SK-N-SH treated with all-trans-retinoic acid at 6 μM for 48 hours (cell line): Measurements from ENCODE around the gene STARD9.

ENCODE experiments used
- ATAC-seq: fragments of 200-7000 bp; cut with Tn5 transposase; 3 replicates; pipeline ENCODE4 v1.9.1; 2020; ENCODE audit warnings: mild to moderate bottlenecking, moderate library complexity
- ARNTL ChIP-seq: fragments of 450-650 bp; formaldehyde crosslinking; IDR thresholded peaks from 2 replicates; pipeline ENCODE4 v1.5.0; 2020; ENCODE audit warnings: low read depth, mild to moderate bottlenecking, moderate library complexity, borderline replicate concordance
- BACH2 ChIP-seq: fragments of 250-450 bp; sonication (Bioruptor Pico); IDR thresholded peaks from 2 replicates; pipeline ENCODE4 v1.9.0; 2021; ENCODE audit warnings: mild to moderate bottlenecking, borderline replicate concordance
- CREB5 ChIP-seq: fragments of 250-450 bp; sonication (Bioruptor Pico); IDR thresholded peaks from 2 replicates; pipeline ENCODE4 v1.5.1; 2020; ENCODE audit warnings: low read depth, mild to moderate bottlenecking, moderate library complexity
- CSDC2 ChIP-seq: fragments of 250-450 bp; sonication (Bioruptor Pico); IDR thresholded peaks from 2 replicates; pipeline ENCODE4 v1.5.0; 2020; ENCODE audit warnings: mild to moderate bottlenecking, moderate library complexity
- CSRNP3 ChIP-seq: fragments of 250-450 bp; sonication (Bioruptor Pico); IDR thresholded peaks from 2 replicates; pipeline ENCODE4 v1.5.1; 2021; ENCODE audit warnings: mild to moderate bottlenecking, moderate library complexity
- ESRRG ChIP-seq: fragments of 250-450 bp; sonication (Bioruptor Pico); IDR thresholded peaks from 2 replicates; pipeline ENCODE4 v1.6.1; 2021; ENCODE audit warnings: mild to moderate bottlenecking
- GLIS3 ChIP-seq: fragments of 250-450 bp; sonication (Bioruptor Pico); IDR thresholded peaks from 2 replicates; pipeline ENCODE4 v1.5.0; 2020; ENCODE audit warnings: mild to moderate bottlenecking, moderate library complexity
- ISL1 ChIP-seq: fragments of 250-450 bp; sonication (Bioruptor Pico); IDR thresholded peaks from 2 replicates; pipeline ENCODE4 v2.1.2; 2022; ENCODE audit warnings: mild to moderate bottlenecking, moderate library complexity
- PATZ1 ChIP-seq: fragments of 250-450 bp; sonication (Bioruptor Pico); IDR thresholded peaks from 2 replicates; pipeline ENCODE4 v1.8.0; 2020; ENCODE audit warnings: mild to moderate bottlenecking, moderate library complexity, borderline replicate concordance
- POU6F1 ChIP-seq: fragments of 250-450 bp; sonication (Bioruptor Pico); IDR thresholded peaks from 2 replicates; pipeline ENCODE4 v1.8.0; 2021; ENCODE audit warnings: low read depth, mild to moderate bottlenecking, moderate library complexity, borderline replicate concordance
- PPARA ChIP-seq: fragments of 250-450 bp; sonication (Bioruptor Pico); IDR thresholded peaks from 2 replicates; pipeline ENCODE4 v1.5.0; 2020; ENCODE audit warnings: mild to moderate bottlenecking, borderline replicate concordance
- RARB ChIP-seq: fragments of 250-450 bp; sonication (Bioruptor Pico); IDR thresholded peaks from 2 replicates; pipeline ENCODE4 v1.8.0; 2021; ENCODE audit warnings: mild to moderate bottlenecking, moderate library complexity
- SNAI2 ChIP-seq: fragments of 250-450 bp; sonication (Bioruptor Pico); IDR thresholded peaks from 2 replicates; pipeline ENCODE4 v1.5.0; 2020; ENCODE audit warnings: mild to moderate bottlenecking, moderate library complexity
- TOX ChIP-seq: fragments of 250-450 bp; sonication (Bioruptor Pico); IDR thresholded peaks from 2 replicates; pipeline ENCODE4 v1.8.0; 2021; ENCODE audit warnings: mild to moderate bottlenecking, moderate library complexity, borderline replicate concordance
- ZC3H10 ChIP-seq: fragments of 250-450 bp; sonication (Bioruptor Pico); IDR thresholded peaks from 2 replicates; pipeline ENCODE4 v1.5.1; 2021; ENCODE audit warnings: mild to moderate bottlenecking, moderate library complexity
- ZFP3 ChIP-seq: fragments of 250-450 bp; sonication (Bioruptor Pico); IDR thresholded peaks from 2 replicates; pipeline ENCODE4 v1.5.0; 2020; ENCODE audit warnings: mild to moderate bottlenecking, moderate library complexity
- ZFP30 ChIP-seq: fragments of 450-650 bp; formaldehyde crosslinking; IDR thresholded peaks from 2 replicates; pipeline ENCODE4 v1.5.0; 2022; ENCODE audit warnings: mild to moderate bottlenecking, moderate library complexity
- ZNF565 ChIP-seq: fragments of 450-650 bp; formaldehyde crosslinking; conservative IDR thresholded peaks from 2 replicates; pipeline ENCODE4 v1.5.0; 2020; ENCODE audit warnings: low read depth, mild to moderate bottlenecking, moderate library complexity
- ZNF70 ChIP-seq: fragments of 450-650 bp; formaldehyde crosslinking; IDR thresholded peaks from 2 replicates; pipeline ENCODE4 v1.5.0; 2020; ENCODE audit warnings: mild to moderate bottlenecking, moderate library complexity
- ZNF8 ChIP-seq: fragments of 450-650 bp; formaldehyde crosslinking; IDR thresholded peaks from 2 replicates; pipeline ENCODE4 v1.5.0; 2020; ENCODE audit warnings: mild to moderate bottlenecking, moderate library complexity

The STARD9 gene

GRCh38 chr15:42712584-42712983, 137.2 kb downstream of the STARD9 start:
- no peak for TF ChIP-seq CSRNP3 (CRISPR knock-in tag)
- TF ChIP-seq ZFP30 (CRISPR knock-in tag), result no peak
- no peak for TF ChIP-seq CSDC2 (CRISPR knock-in tag)
- TF ChIP-seq ESRRG (CRISPR knock-in tag), result no peak
- no peak for TF ChIP-seq SNAI2 (CRISPR knock-in tag)
- TF ChIP-seq ZNF565 (CRISPR knock-in tag), result no peak
- TF ChIP-seq ARNTL (CRISPR knock-in tag), result no peak
- TF ChIP-seq PATZ1 (CRISPR knock-in tag), result no peak
- no peak for TF ChIP-seq CREB5 (CRISPR knock-in tag)
- TF ChIP-seq ZNF70 (CRISPR knock-in tag), result no peak
- TF ChIP-seq RARB (CRISPR knock-in tag), result no peak
- no peak for TF ChIP-seq BACH2
- no peak for TF ChIP-seq ISL1 (CRISPR knock-in tag)
- no peak for TF ChIP-seq ZNF8 (CRISPR knock-in tag)
- TF ChIP-seq ZFP3 (CRISPR knock-in tag), result no peak
- no peak for ATAC-seq

- ATAC-seq, result no peak; the same call in 2 of the 3 replicates
- no peak for TF ChIP-seq PPARA (CRISPR knock-in tag)
- TF ChIP-seq CSRNP3 (CRISPR knock-in tag), result no peak
- no peak for TF ChIP-seq TOX (CRISPR knock-in tag)
- TF ChIP-seq GLIS3 (CRISPR knock-in tag), result no peak
- no peak for TF ChIP-seq ZC3H10 (CRISPR knock-in tag)
- no peak for TF ChIP-seq ESRRG (CRISPR knock-in tag)
- TF ChIP-seq RARB (CRISPR knock-in tag), result no peak
- no peak for TF ChIP-seq ISL1 (CRISPR knock-in tag)
- no peak for TF ChIP-seq PATZ1 (CRISPR knock-in tag)
- no peak for TF ChIP-seq CREB5 (CRISPR knock-in tag)
Measured at GRCh38 chr15:42716125-42716524, 140.7 kb downstream of the STARD9 start.

- peak; percentile 14 for ATAC-seq
- TF ChIP-seq POU6F1 (CRISPR knock-in tag) (no peak), ZNF8 (CRISPR knock-in tag) (no peak), ESRRG (CRISPR knock-in tag) (no peak), PATZ1 (CRISPR knock-in tag) (no peak), ISL1 (CRISPR knock-in tag) (no peak), TOX (CRISPR knock-in tag) (no peak), ZFP30 (CRISPR knock-in tag) (no peak), RARB (CRISPR knock-in tag) (no peak), PPARA (CRISPR knock-in tag) (no peak), BACH2 (no peak), CSDC2 (CRISPR knock-in tag) (no peak), ARNTL (CRISPR knock-in tag) (no peak), ZNF565 (CRISPR knock-in tag) (no peak), GLIS3 (CRISPR knock-in tag) (no peak)
Measured at GRCh38 chr15:42716626-42717025, 141.2 kb downstream of the STARD9 start.
